Mammary epithelial cell (primary cell): ENCODE measurements around the gene EHF.

Experiments used
- EZH2 ChIP-seq: IDR thresholded peaks from 2 replicates; pipeline ENCODE4 v1.6.1; 2012; ENCODE audit warnings: low read length, inconsistent platforms, borderline replicate concordance
- TF ChIP-seq, protein P1 (sequence below), 2 donors: IDR thresholded peaks in 1 of 2; conservative IDR thresholded peaks in 1 of 2; 2 replicates each; pipeline ENCODE4 v1.5.1; 2011 to 2012; ENCODE audit warnings: inconsistent platforms in 2 of 2, low read length in 2 of 2, mild to moderate bottlenecking in 2 of 2, control low read depth in 1 of 2, low read depth in 1 of 2; ENCODE audit not compliant: insufficient read depth in 1 of 2; ENCODE audit errors: extremely low read depth in 1 of 2

DNA sequence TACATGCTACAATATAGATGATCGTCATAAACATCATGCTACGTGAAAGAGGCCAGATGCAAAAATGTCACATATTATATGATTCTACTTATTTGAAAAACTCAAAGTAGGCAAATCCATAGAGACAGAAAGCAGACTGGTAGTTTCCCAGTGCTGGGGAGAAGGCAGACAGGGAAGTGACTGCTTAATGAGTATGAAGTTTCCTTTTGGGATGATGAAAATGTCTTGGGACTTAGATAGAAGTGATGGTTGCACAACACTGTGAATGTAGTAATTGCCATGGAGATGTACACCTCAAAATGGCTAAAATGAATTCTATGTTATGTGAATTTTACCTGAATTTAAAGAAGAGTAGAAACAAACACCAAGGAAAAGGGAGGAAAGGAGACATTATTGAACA is 45.2 kb upstream of the EHF start:
- TF ChIP-seq, protein P1, sequence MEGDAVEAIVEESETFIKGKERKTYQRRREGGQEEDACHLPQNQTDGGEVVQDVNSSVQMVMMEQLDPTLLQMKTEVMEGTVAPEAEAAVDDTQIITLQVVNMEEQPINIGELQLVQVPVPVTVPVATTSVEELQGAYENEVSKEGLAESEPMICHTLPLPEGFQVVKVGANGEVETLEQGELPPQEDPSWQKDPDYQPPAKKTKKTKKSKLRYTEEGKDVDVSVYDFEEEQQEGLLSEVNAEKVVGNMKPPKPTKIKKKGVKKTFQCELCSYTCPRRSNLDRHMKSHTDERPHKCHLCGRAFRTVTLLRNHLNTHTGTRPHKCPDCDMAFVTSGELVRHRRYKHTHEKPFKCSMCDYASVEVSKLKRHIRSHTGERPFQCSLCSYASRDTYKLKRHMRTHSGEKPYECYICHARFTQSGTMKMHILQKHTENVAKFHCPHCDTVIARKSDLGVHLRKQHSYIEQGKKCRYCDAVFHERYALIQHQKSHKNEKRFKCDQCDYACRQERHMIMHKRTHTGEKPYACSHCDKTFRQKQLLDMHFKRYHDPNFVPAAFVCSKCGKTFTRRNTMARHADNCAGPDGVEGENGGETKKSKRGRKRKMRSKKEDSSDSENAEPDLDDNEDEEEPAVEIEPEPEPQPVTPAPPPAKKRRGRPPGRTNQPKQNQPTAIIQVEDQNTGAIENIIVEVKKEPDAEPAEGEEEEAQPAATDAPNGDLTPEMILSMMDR (conservative IDR thresholded peaks at IDR 0.05 in 1 of 2, IDR thresholded peaks at IDR 0.05 in 1 of 2; ENCODE audit: extremely low read depth in 1 of 2, insufficient read depth in 1 of 2, low read depth in 1 of 2, low read length in 2 of 2) = no peak
- no peak for TF ChIP-seq EZH2
